Esophagus (tissue), 2 donors: ENCODE results near the gene SERHL2. TPM values are rescaled to one million over a fixed set of nuclear protein-coding genes. Genes with fewer than 3 reads are reported as not detected.
A peak's percentile ranks its signal among the peaks of the same experiment; 100 is the strongest.
"Not testable (repeated sequence)": the region's sequence is repeated elsewhere in the genome, so short reads cannot be mapped to it uniquely, and the experiment has no call there.

Experiments used
- H3K27ac ChIP-seq, 2 donors: one replicate each; pipeline ENCODE4 v1.5.1; 2013; ENCODE audit warnings: low read depth in 2 of 2, mild to moderate bottlenecking in 2 of 2, inconsistent platforms in 1 of 2, low read length in 1 of 2, moderate library complexity in 1 of 2
- H3K27me3 ChIP-seq, 2 donors: one replicate each; pipeline ENCODE4 v1.6.1; 2013; ENCODE audit warnings: low read length in 2 of 2, control low read depth in 1 of 2, mild to moderate bottlenecking in 1 of 2; ENCODE audit not compliant: insufficient read depth in 2 of 2, control insufficient read depth in 1 of 2
- H3K36me3 ChIP-seq, 2 donors: one replicate each; pipeline ENCODE4 v1.6.1; 2013; ENCODE audit warnings: low read length in 1 of 2; ENCODE audit not compliant: control insufficient read depth in 2 of 2, insufficient read depth in 2 of 2
- H3K4me1 ChIP-seq, 2 donors: one replicate each; pipeline ENCODE4 v1.6.1; 2013; ENCODE audit warnings: low read length in 1 of 2; ENCODE audit not compliant: control insufficient read depth in 2 of 2, insufficient read depth in 2 of 2
- H3K4me3 ChIP-seq, 2 donors: one replicate each; pipeline ENCODE4 v1.5.1; 2013; ENCODE audit warnings: low read length in 2 of 2, mild to moderate bottlenecking in 2 of 2, low read depth in 1 of 2, moderate library complexity in 1 of 2
- H3K9me3 ChIP-seq, 2 donors: one replicate each; pipeline ENCODE4 v1.6.1; 2013; ENCODE audit warnings: mild to moderate bottlenecking in 2 of 2, low read depth in 1 of 2, low read length in 1 of 2, moderate library complexity in 1 of 2; ENCODE audit not compliant: control insufficient read depth in 2 of 2, insufficient read depth in 1 of 2
- WGBS, 2 donors: extraction: QIAGEN DNeasy Blood & Tissue Kit; methylation state at CpG; one replicate each; pipeline ENCODE4 v1.1.7; 2013; 5-methylcytosine and 5-hydroxymethylcytosine counted together
- polyA plus RNA-seq, 2 donors: library from polyadenylated mRNA; stranded (reverse); fragments of 200-250 nt; gene quantifications; one replicate each; pipeline ENCODE4 v1.2.3, GENCODE V29; 2013
- donor health status: healthy with polysubstance abuse.
- donor health status: Bipolar disorder and iron deficiency.

Gene SERHL2
- polyA plus RNA-seq: 1 to 10 TPM; 1.5 to 6.0 TPM

- H3K27me3 ChIP-seq: no peaks in the 10 kb centered on the region
- no peaks in the 10 kb centered on the region for H3K9me3 ChIP-seq
- H3K36me3 ChIP-seq: no peaks in the 10 kb centered on the region
- H3K4me1 ChIP-seq: peaks cover 0 to 7% of the 10 kb centered on the region in 2 donors
- H3K4me3 ChIP-seq: peak within 1 kb of the TSS; percentile 46 to 52
- WGBS, 2 donors: 2% methylated on average over 23 to 75 of the region's 75 CpGs
- peak within 1 kb of the TSS in 1 of 2 donors; percentile 22 for H3K27ac ChIP-seq
Measured at GRCh38 chr22:42553475-42554361, at the start of gene SERHL2. TSS of gene SERHL2 (plus strand) at chr22:42553956. CDS start at chr22:42554021, 65 bp downstream.

- H3K27me3 ChIP-seq, H3K9me3 ChIP-seq, H3K4me3 ChIP-seq, H3K4me1 ChIP-seq, H3K36me3 ChIP-seq, H3K27ac ChIP-seq: not testable (repeated sequence)
- whole genome bisulfite sequencing, 2 donors: 41 to 51% methylated on average over 7 to 11 of the region's 11 CpGs
Measured at GRCh38 chr22:42508327-42508974, 45.3 kb upstream of the SERHL2 start.

- not testable (repeated sequence) for H3K27ac ChIP-seq, H3K9me3 ChIP-seq, H3K4me1 ChIP-seq, H3K4me3 ChIP-seq, H3K27me3 ChIP-seq, H3K36me3 ChIP-seq
- 58 to 59% methylated on average over 7 to 10 of the region's 10 CpGs for WGBS, 2 donors
Measured at GRCh38 chr22:42508975-42509364, 44.8 kb upstream of the SERHL2 start.

GRCh38 chr22:42509548-42509947 lies 44.2 kb upstream of the SERHL2 start:
- WGBS, 2 donors: 68 to 80% methylated on average over 15 of the region's 15 CpGs
- Histone ChIP-seq H3K4me1 (no peaks in the 10 kb centered on the region), H3K36me3 (peaks cover 0 to 12% of the 10 kb centered on the region in 2 donors), H3K27me3 (no peaks in the 10 kb centered on the region), H3K27ac (no peak overlapping the region), H3K9me3 (no peaks in the 10 kb centered on the region), H3K4me3 (no peak overlapping the region)

GRCh38 chr22:42511401-42511891 lies 42.3 kb upstream of the SERHL2 start:
- H3K4me3 ChIP-seq: no peak overlapping the region
- H3K4me1 ChIP-seq: no peaks in the 10 kb centered on the region
- 74 to 75% methylated on average over 10 of the region's 10 CpGs for WGBS, 2 donors
- H3K36me3 ChIP-seq: peaks cover 0 to 20% of the 10 kb centered on the region in 2 donors
- no peaks in the 10 kb centered on the region for H3K9me3 ChIP-seq
- peak overlapping the region in 1 of 2 donors; percentile 1 for H3K27ac ChIP-seq
- no peaks in the 10 kb centered on the region for H3K27me3 ChIP-seq

GRCh38 chr22:42512273-42512990 lies 41.3 kb upstream of the SERHL2 start:
- H3K4me3 ChIP-seq, H3K27ac ChIP-seq, H3K27me3 ChIP-seq, H3K4me1 ChIP-seq, H3K9me3 ChIP-seq: not testable (repeated sequence)
- H3K36me3 ChIP-seq: peaks cover 0 to 22% of the 10 kb centered on the region in 2 donors
- 70 to 82% methylated on average over 12 to 22 of the region's 22 CpGs for WGBS, 2 donors

- not testable (repeated sequence) for H3K27me3 ChIP-seq, H3K9me3 ChIP-seq, H3K27ac ChIP-seq, H3K4me1 ChIP-seq, H3K4me3 ChIP-seq
- peaks cover 0 to 22% of the 10 kb centered on the region in 2 donors for H3K36me3 ChIP-seq
- WGBS, 2 donors: 86 to 92% methylated on average over 2 to 17 of the region's 17 CpGs
Measured at GRCh38 chr22:42514331-42514730, 39.4 kb upstream of the SERHL2 start.

GRCh38 chr22:42515304-42515703 lies 38.5 kb upstream of the SERHL2 start:
- 91 to 92% methylated on average over 6 to 7 of the region's 8 CpGs for WGBS, 2 donors
- not testable (repeated sequence) for H3K27ac ChIP-seq, H3K4me3 ChIP-seq, H3K9me3 ChIP-seq, H3K27me3 ChIP-seq, H3K4me1 ChIP-seq
- peaks cover 0 to 22% of the 10 kb centered on the region in 2 donors for H3K36me3 ChIP-seq

GRCh38 chr22:42515896-42516295 lies 37.9 kb upstream of the SERHL2 start:
- H3K4me1 ChIP-seq: peaks cover 0 to 3% of the 10 kb centered on the region in 2 donors
- no peak overlapping the region for H3K27ac ChIP-seq
- H3K9me3 ChIP-seq: no peaks in the 10 kb centered on the region
- peaks cover 0 to 22% of the 10 kb centered on the region in 2 donors for H3K36me3 ChIP-seq
- H3K27me3 ChIP-seq: no peaks in the 10 kb centered on the region
- no peak overlapping the region for H3K4me3 ChIP-seq
- WGBS, 2 donors: 73 to 78% methylated on average over 13 to 14 of the region's 14 CpGs
